Measurements from ENCODE around the gene EPC2.
"Not testable (repeated sequence)": the region's sequence is repeated elsewhere in the genome, so short reads cannot be mapped to it uniquely, and the experiment has no call there.

Gene EPC2

GRCh38 chr2:148687543-148687942, 43.0 kb downstream of the EPC2 start:
- H3K36me3 ChIP-seq (ENCODE audit: control insufficient read depth in 1 of 2, insufficient read depth in 2 of 2, low read length in 2 of 2), result peaks cover 0 to 7% of the 10 kb centered on the region in 2 donors
- H3K9ac ChIP-seq (ENCODE audit: low read depth in 1 of 2, low read length in 2 of 2), result no peak overlapping the region
- H3K4me1 ChIP-seq (ENCODE audit: control insufficient read depth in 1 of 2, insufficient read depth in 2 of 2, low read length in 2 of 2), result no peaks in the 10 kb centered on the region
- no peak overlapping the region for H3K27ac ChIP-seq (ENCODE audit: low read depth, low read length)
- H3K9me3 ChIP-seq (ENCODE audit: control insufficient read depth in 1 of 2, low read length in 2 of 2), result no peaks in the 10 kb centered on the region
- H3K27me3 ChIP-seq (ENCODE audit: control insufficient read depth in 1 of 2, insufficient read depth in 2 of 2, low read length in 2 of 2), result no peaks in the 10 kb centered on the region
- no peak overlapping the region for H3K4me3 ChIP-seq (ENCODE audit: low read depth in 1 of 2, low read length in 2 of 2)

GRCh38 chr2:148688011-148688410, 43.5 kb downstream of the EPC2 start:
- not testable (repeated sequence) for H3K9ac ChIP-seq (ENCODE audit: low read depth in 1 of 2, low read length in 2 of 2)

GRCh38 chr2:148696985-148697384, 52.4 kb downstream of the EPC2 start:
- Histone ChIP-seq H3K4me1 (ENCODE audit: control insufficient read depth in 1 of 2, insufficient read depth in 2 of 2, low read length in 2 of 2) (no peaks in the 10 kb centered on the region), H3K27me3 (ENCODE audit: control insufficient read depth in 1 of 2, insufficient read depth in 2 of 2, low read length in 2 of 2) (no peaks in the 10 kb centered on the region), H3K27ac (ENCODE audit: low read depth, low read length) (no peak overlapping the region), H3K36me3 (ENCODE audit: control insufficient read depth in 1 of 2, insufficient read depth in 2 of 2, low read length in 2 of 2) (peaks cover 0 to 6% of the 10 kb centered on the region in 2 donors), H3K9ac (ENCODE audit: low read depth in 1 of 2, low read length in 2 of 2) (no peak overlapping the region), H3K9me3 (ENCODE audit: control insufficient read depth in 1 of 2, low read length in 2 of 2) (peaks cover 0 to 15% of the 10 kb centered on the region in 2 donors), H3K4me3 (ENCODE audit: low read depth in 1 of 2, low read length in 2 of 2) (no peak overlapping the region)

More at GRCh38 chr2:148688011-148688410, 43.5 kb downstream of the EPC2 start:
- not testable (repeated sequence) for H3K27ac ChIP-seq (ENCODE audit: low read depth, low read length); H3K4me1 ChIP-seq (ENCODE audit: control insufficient read depth in 1 of 2, insufficient read depth in 2 of 2, low read length in 2 of 2); H3K36me3 ChIP-seq (ENCODE audit: control insufficient read depth in 1 of 2, insufficient read depth in 2 of 2, low read length in 2 of 2); H3K4me3 ChIP-seq (ENCODE audit: low read depth in 1 of 2, low read length in 2 of 2); H3K9me3 ChIP-seq (ENCODE audit: control insufficient read depth in 1 of 2, low read length in 2 of 2); H3K27me3 ChIP-seq (ENCODE audit: control insufficient read depth in 1 of 2, insufficient read depth in 2 of 2, low read length in 2 of 2)

- peaks cover 0 to 6% of the 10 kb centered on the region in 2 donors for H3K36me3 ChIP-seq (ENCODE audit: control insufficient read depth in 1 of 2, insufficient read depth in 2 of 2, low read length in 2 of 2)
- H3K9me3 ChIP-seq (ENCODE audit: control insufficient read depth in 1 of 2, low read length in 2 of 2), result peaks cover 0 to 15% of the 10 kb centered on the region in 2 donors
- no peaks in the 10 kb centered on the region for H3K4me1 ChIP-seq (ENCODE audit: control insufficient read depth in 1 of 2, insufficient read depth in 2 of 2, low read length in 2 of 2)
- no peak overlapping the region for H3K9ac ChIP-seq (ENCODE audit: low read depth in 1 of 2, low read length in 2 of 2)
- H3K27ac ChIP-seq (ENCODE audit: low read depth, low read length), result no peak overlapping the region
- no peak overlapping the region for H3K4me3 ChIP-seq (ENCODE audit: low read depth in 1 of 2, low read length in 2 of 2)
- no peaks in the 10 kb centered on the region for H3K27me3 ChIP-seq (ENCODE audit: control insufficient read depth in 1 of 2, insufficient read depth in 2 of 2, low read length in 2 of 2)
Observed at GRCh38 chr2:148699830-148700229, 55.3 kb downstream of the EPC2 start.

- no peaks in the 10 kb centered on the region for H3K4me1 ChIP-seq (ENCODE audit: control insufficient read depth in 1 of 2, insufficient read depth in 2 of 2, low read length in 2 of 2)
- H3K9ac ChIP-seq (ENCODE audit: low read depth in 1 of 2, low read length in 2 of 2), result no peak overlapping the region
- H3K36me3 ChIP-seq (ENCODE audit: control insufficient read depth in 1 of 2, insufficient read depth in 2 of 2, low read length in 2 of 2), result peaks cover 0 to 4% of the 10 kb centered on the region in 2 donors
- peaks cover 0 to 15% of the 10 kb centered on the region in 2 donors for H3K9me3 ChIP-seq (ENCODE audit: control insufficient read depth in 1 of 2, low read length in 2 of 2)
- no peak overlapping the region for H3K4me3 ChIP-seq (ENCODE audit: low read depth in 1 of 2, low read length in 2 of 2)
- no peaks in the 10 kb centered on the region for H3K27me3 ChIP-seq (ENCODE audit: control insufficient read depth in 1 of 2, insufficient read depth in 2 of 2, low read length in 2 of 2)
- no peak overlapping the region for H3K27ac ChIP-seq (ENCODE audit: low read depth, low read length)
Observed at GRCh38 chr2:148701039-148701438, 56.5 kb downstream of the EPC2 start.

GRCh38 chr2:148701877-148702276, 57.3 kb downstream of the EPC2 start:
- H3K4me1 ChIP-seq (ENCODE audit: control insufficient read depth in 1 of 2, insufficient read depth in 2 of 2, low read length in 2 of 2), result no peaks in the 10 kb centered on the region
- peaks cover 0 to 4% of the 10 kb centered on the region in 2 donors for H3K36me3 ChIP-seq (ENCODE audit: control insufficient read depth in 1 of 2, insufficient read depth in 2 of 2, low read length in 2 of 2)
- H3K4me3 ChIP-seq (ENCODE audit: low read depth in 1 of 2, low read length in 2 of 2), result no peak overlapping the region
- no peak overlapping the region for H3K9ac ChIP-seq (ENCODE audit: low read depth in 1 of 2, low read length in 2 of 2)
- H3K27me3 ChIP-seq (ENCODE audit: control insufficient read depth in 1 of 2, insufficient read depth in 2 of 2, low read length in 2 of 2), result no peaks in the 10 kb centered on the region
- no peak overlapping the region for H3K27ac ChIP-seq (ENCODE audit: low read depth, low read length)
- H3K9me3 ChIP-seq (ENCODE audit: control insufficient read depth in 1 of 2, low read length in 2 of 2), result peaks cover 0 to 15% of the 10 kb centered on the region in 2 donors

GRCh38 chr2:148702475-148702874, 57.9 kb downstream of the EPC2 start:
- Histone ChIP-seq H3K27ac (ENCODE audit: low read depth, low read length) (no peak overlapping the region), H3K27me3 (ENCODE audit: control insufficient read depth in 1 of 2, insufficient read depth in 2 of 2, low read length in 2 of 2) (no peaks in the 10 kb centered on the region), H3K4me1 (ENCODE audit: control insufficient read depth in 1 of 2, insufficient read depth in 2 of 2, low read length in 2 of 2) (no peaks in the 10 kb centered on the region), H3K9ac (ENCODE audit: low read depth in 1 of 2, low read length in 2 of 2) (no peak overlapping the region), H3K36me3 (ENCODE audit: control insufficient read depth in 1 of 2, insufficient read depth in 2 of 2, low read length in 2 of 2) (peaks cover 0 to 4% of the 10 kb centered on the region in 2 donors), H3K9me3 (ENCODE audit: control insufficient read depth in 1 of 2, low read length in 2 of 2) (peaks cover 0 to 15% of the 10 kb centered on the region in 2 donors), H3K4me3 (ENCODE audit: low read depth in 1 of 2, low read length in 2 of 2) (no peak overlapping the region)

- Histone ChIP-seq H3K27me3 (ENCODE audit: control insufficient read depth in 1 of 2, insufficient read depth in 2 of 2, low read length in 2 of 2) (no peaks in the 10 kb centered on the region), H3K9me3 (ENCODE audit: control insufficient read depth in 1 of 2, low read length in 2 of 2) (peaks cover 0 to 15% of the 10 kb centered on the region in 2 donors), H3K9ac (ENCODE audit: low read depth in 1 of 2, low read length in 2 of 2) (no peak overlapping the region), H3K4me3 (ENCODE audit: low read depth in 1 of 2, low read length in 2 of 2) (no peak overlapping the region), H3K27ac (ENCODE audit: low read depth, low read length) (no peak overlapping the region), H3K36me3 (ENCODE audit: control insufficient read depth in 1 of 2, insufficient read depth in 2 of 2, low read length in 2 of 2) (peaks cover 0 to 4% of the 10 kb centered on the region in 2 donors), H3K4me1 (ENCODE audit: control insufficient read depth in 1 of 2, insufficient read depth in 2 of 2, low read length in 2 of 2) (no peaks in the 10 kb centered on the region)
Observed at GRCh38 chr2:148704247-148704646, 59.7 kb downstream of the EPC2 start.

- no peak overlapping the region for H3K9ac ChIP-seq (ENCODE audit: low read depth in 1 of 2, low read length in 2 of 2)
- H3K27ac ChIP-seq (ENCODE audit: low read depth, low read length), result no peak overlapping the region
- H3K36me3 ChIP-seq (ENCODE audit: control insufficient read depth in 1 of 2, insufficient read depth in 2 of 2, low read length in 2 of 2), result no peaks in the 10 kb centered on the region
- H3K4me1 ChIP-seq (ENCODE audit: control insufficient read depth in 1 of 2, insufficient read depth in 2 of 2, low read length in 2 of 2), result peaks cover 0 to 6% of the 10 kb centered on the region in 2 donors
- H3K9me3 ChIP-seq (ENCODE audit: control insufficient read depth in 1 of 2, low read length in 2 of 2), result no peaks in the 10 kb centered on the region
- H3K27me3 ChIP-seq (ENCODE audit: control insufficient read depth in 1 of 2, insufficient read depth in 2 of 2, low read length in 2 of 2), result no peaks in the 10 kb centered on the region
- H3K4me3 ChIP-seq (ENCODE audit: low read depth in 1 of 2, low read length in 2 of 2), result no peak overlapping the region
Observed at GRCh38 chr2:148716378-148716920, 71.9 kb downstream of the EPC2 start.

GRCh38 chr2:148718039-148718438, 73.5 kb downstream of the EPC2 start:
- no peak overlapping the region for H3K9ac ChIP-seq (ENCODE audit: low read depth in 1 of 2, low read length in 2 of 2)
- no peak overlapping the region for H3K27ac ChIP-seq (ENCODE audit: low read depth, low read length)
- no peaks in the 10 kb centered on the region for H3K36me3 ChIP-seq (ENCODE audit: control insufficient read depth in 1 of 2, insufficient read depth in 2 of 2, low read length in 2 of 2)
- no peaks in the 10 kb centered on the region for H3K27me3 ChIP-seq (ENCODE audit: control insufficient read depth in 1 of 2, insufficient read depth in 2 of 2, low read length in 2 of 2)
- no peaks in the 10 kb centered on the region for H3K9me3 ChIP-seq (ENCODE audit: control insufficient read depth in 1 of 2, low read length in 2 of 2)
- peaks cover 0 to 6% of the 10 kb centered on the region in 2 donors for H3K4me1 ChIP-seq (ENCODE audit: control insufficient read depth in 1 of 2, insufficient read depth in 2 of 2, low read length in 2 of 2)
- H3K4me3 ChIP-seq (ENCODE audit: low read depth in 1 of 2, low read length in 2 of 2), result no peak overlapping the region

All from duodenal mucosa (tissue), 2 donors.